A549 (cell line): ENCODE data around the gene MMS19. TPM values are rescaled to one million over a fixed set of nuclear protein-coding genes. Genes with fewer than 3 reads are reported as not detected.

Source experiments
- ATAC-seq, 2 experiments: fragments of 200-7000 bp in 1 of 2; fragments of >200 bp in 1 of 2; cut with Nextera tagmentation in 1 of 2; cut with Tn5 transposase in 1 of 2; 3 replicates each; pipeline versions ENCODE4 v1.8.0 to v1.9.1; 2018 to 2020; ENCODE audit warnings: mild to moderate bottlenecking in 1 of 2, moderate library complexity in 1 of 2
- CTCF ChIA-PET: fragments of 300-600 bp; sonication (Branson Sonifier 250); formaldehyde crosslinking; extraction: SDS; loops from one replicate; lab custom pipeline; 2021; ENCODE audit warnings: antibody characterized with exemption, inconsistent platforms; lab: Yijun Ruan, JAX
- POLR2A ChIA-PET: fragments of 350-600 bp; formaldehyde crosslinking; extraction: SDS; loops from one replicate; lab custom pipeline; 2021; ENCODE audit warnings: antibody characterized with exemption, inconsistent platforms; lab: Yijun Ruan, JAX
- DNase-seq, 2 experiments: peaks; one replicate each; pipeline versions ENCODE4 v3.0.0 to v3.0.0-alpha.2; 2011 to 2016; ENCODE audit warnings: low read depth in 1 of 2, low spot score in 1 of 2
- FAIRE-seq: peaks from 2 replicates; lab custom pipeline; 2011; peaks lifted over from hg19 to GRCh38; lab: Jason Lieb, UNC
- H3K27ac ChIP-seq, 2 experiments: fragments of >200 bp; sonication (Bioruptor Twin); formaldehyde crosslinking; 3 replicates each; pipeline ENCODE4 v1.5.1; 2016 to 2017
- H3K4me1 ChIP-seq: fragments of >200 bp; sonication (Bioruptor Twin); formaldehyde crosslinking; 3 replicates; pipeline ENCODE4 v1.6.1; 2016
- H3K4me2 ChIP-seq: fragments of >200 bp; sonication (Bioruptor Twin); formaldehyde crosslinking; 3 replicates; pipeline ENCODE4 v1.6.1; 2016
- H3K4me3 ChIP-seq: fragments of >200 bp; sonication (Bioruptor Twin); formaldehyde crosslinking; 3 replicates; pipeline ENCODE4 v1.5.1; 2016
- H3K9me3 ChIP-seq: fragments of >200 bp; sonication (Bioruptor Twin); formaldehyde crosslinking; 3 replicates; pipeline ENCODE4 v1.6.1; 2016
- CBX2 ChIP-seq: fragments of 200-600 bp; sonication (generic); IDR thresholded peaks from 2 replicates; pipeline ENCODE4 v1.6.1; 2016; ENCODE audit warnings: low read depth, mild to moderate bottlenecking, borderline replicate concordance
- CHD4 ChIP-seq: fragments of 200-600 bp; sonication (generic); IDR thresholded peaks from 2 replicates; pipeline ENCODE4 v1.6.1; 2016; ENCODE audit warnings: antibody characterized with exemption, mild to moderate bottlenecking, borderline replicate concordance
- EHF ChIP-seq: fragments of 250-450 bp; sonication (Bioruptor Pico); IDR thresholded peaks from 2 replicates; pipeline ENCODE4 v1.5.0; 2020; ENCODE audit warnings: mild to moderate bottlenecking
- EHMT2 ChIP-seq: fragments of 200-600 bp; sonication (generic); IDR thresholded peaks from 2 replicates; pipeline ENCODE4 v1.6.1; 2016; ENCODE audit warnings: antibody characterized with exemption, low read depth, mild to moderate bottlenecking, moderate library complexity
- EP300 ChIP-seq, 2 experiments: fragments of >200 bp; sonication (Bioruptor Twin); formaldehyde crosslinking; IDR thresholded peaks; 2 replicates in 1 of 2; 3 replicates in 1 of 2; pipeline ENCODE4 v1.6.1; 2016 to 2017
- ESRRA ChIP-seq: fragments of 150-350 bp; IDR thresholded peaks from 2 replicates; pipeline ENCODE4 v1.6.1; 2014; ENCODE audit warnings: mild to moderate bottlenecking, low read length, borderline replicate concordance
- FOSB ChIP-seq: fragments of 250-450 bp; sonication (Bioruptor Pico); IDR thresholded peaks from 2 replicates; pipeline ENCODE4 v1.5.0; 2020; ENCODE audit warnings: mild to moderate bottlenecking, moderate library complexity
- FOXS1 ChIP-seq: fragments of 250-450 bp; sonication (Bioruptor Pico); IDR thresholded peaks from 2 replicates; pipeline ENCODE4 v1.5.0; 2020; ENCODE audit warnings: mild to moderate bottlenecking, moderate library complexity
- GATA3 ChIP-seq: IDR thresholded peaks from 2 replicates; pipeline ENCODE4 v1.6.1; 2012; ENCODE audit warnings: borderline replicate concordance
- HEYL ChIP-seq: fragments of 250-450 bp; sonication (Bioruptor Pico); IDR thresholded peaks from 2 replicates; pipeline ENCODE4 v1.8.0; 2021; ENCODE audit warnings: mild to moderate bottlenecking, moderate library complexity
- HMGXB4 ChIP-seq: fragments of 250-450 bp; sonication (Bioruptor Pico); IDR thresholded peaks from 2 replicates; pipeline ENCODE4 v1.5.0; 2021; ENCODE audit warnings: mild to moderate bottlenecking, moderate library complexity, borderline replicate concordance
- JUNB ChIP-seq: fragments of >200 bp; sonication (Bioruptor Twin); formaldehyde crosslinking; IDR thresholded peaks from 2 replicates; pipeline ENCODE4 v1.6.1; 2016
- KDM1A ChIP-seq: fragments of 200-600 bp; sonication (generic); IDR thresholded peaks from 2 replicates; pipeline ENCODE4 v1.6.1; 2016; ENCODE audit warnings: low read depth, mild to moderate bottlenecking
- MAZ ChIP-seq: fragments of 150-350 bp; IDR thresholded peaks from 2 replicates; pipeline ENCODE4 v1.6.1; 2014; ENCODE audit warnings: antibody characterized with exemption, low read depth, low read length, borderline replicate concordance
- MYC ChIP-seq: IDR thresholded peaks from 2 replicates; pipeline ENCODE4 v1.6.1; 2012; ENCODE audit warnings: mild to moderate bottlenecking, inconsistent platforms, low read length, improper control_type of control experiment, borderline replicate concordance
- NPAS2 ChIP-seq: fragments of 250-450 bp; sonication (Bioruptor Pico); IDR thresholded peaks from 2 replicates; pipeline ENCODE4 v1.8.0; 2022; ENCODE audit warnings: mild to moderate bottlenecking, moderate library complexity, borderline replicate concordance
- RAD21 ChIP-seq, 2 experiments: fragments of >200 bp in 1 of 2; sonication (Bioruptor Twin) in 1 of 2; formaldehyde crosslinking in 1 of 2; IDR thresholded peaks in 1 of 2; conservative IDR thresholded peaks in 1 of 2; 2 replicates in 1 of 2; 3 replicates in 1 of 2; pipeline ENCODE4 v1.6.1; 2012 to 2018; ENCODE audit warnings: inconsistent platforms in 1 of 2
- RARB ChIP-seq: fragments of 250-450 bp; sonication (Bioruptor Pico); IDR thresholded peaks from 2 replicates; pipeline ENCODE4 v1.8.0; 2021; ENCODE audit warnings: mild to moderate bottlenecking, moderate library complexity
- REST ChIP-seq: fragments of 200-600 bp; sonication (generic); IDR thresholded peaks from 2 replicates; pipeline ENCODE4 v1.6.1; 2016; ENCODE audit warnings: antibody characterized with exemption, mild to moderate bottlenecking, moderate library complexity
- RFX5 ChIP-seq: fragments of 450-650 bp; IDR thresholded peaks from 2 replicates; pipeline ENCODE4 v1.7.1; 2014; ENCODE audit warnings: antibody characterized with exemption, mild to moderate bottlenecking, moderate library complexity
- RNF2 ChIP-seq: fragments of 200-600 bp; sonication (generic); IDR thresholded peaks from 2 replicates; pipeline ENCODE4 v1.6.1; 2016; ENCODE audit warnings: low read depth, mild to moderate bottlenecking, antibody characterized with exemption, moderate library complexity, borderline replicate concordance
- TFCP2L1 ChIP-seq: fragments of 250-450 bp; sonication (Bioruptor Pico); IDR thresholded peaks from 2 replicates; pipeline ENCODE4 v1.5.0; 2021; ENCODE audit warnings: mild to moderate bottlenecking
- TP53 ChIP-seq: fragments of 250-450 bp; sonication (Bioruptor Pico); IDR thresholded peaks from 2 replicates; pipeline ENCODE4 v1.5.0; 2021; ENCODE audit warnings: mild to moderate bottlenecking, moderate library complexity
- USF2 ChIP-seq: fragments of 450-650 bp; IDR thresholded peaks from 2 replicates; pipeline ENCODE4 v1.6.1; 2014; ENCODE audit warnings: antibody characterized with exemption
- ZFP36 ChIP-seq: fragments of 450-650 bp; IDR thresholded peaks from 2 replicates; pipeline ENCODE4 v1.6.1; 2014; ENCODE audit warnings: borderline replicate concordance; ENCODE audit not compliant: partially characterized antibody
- ZNF302 ChIP-seq: fragments of 250-450 bp; sonication (Bioruptor Pico); IDR thresholded peaks from 2 replicates; pipeline ENCODE4 v1.9.0; 2021; ENCODE audit warnings: inconsistent platforms, mild to moderate bottlenecking, moderate library complexity
- WGBS: methylation state at CpG from one replicate; pipeline ENCODE4 v1.1.6; 2017; ENCODE audit errors: missing lambda C conversion rate; 5-methylcytosine and 5-hydroxymethylcytosine counted together
- polyA plus RNA-seq, 4 experiments: library from polyadenylated mRNA; depleted of rRNA in 3 of 4; stranded (reverse); fragments of >200 nt; fragmentation: RNase III in 1 of 4; extraction: RNeasy Plus Mini Kit Qiagen cat#74134 plus additional on column Dnase treatment in 1 of 4; gene quantifications; 2 replicates in 3 of 4; 3 replicates in 1 of 4; pipeline ENCODE4 v1.2.3, GENCODE V29; 2011 to 2017

Gene MMS19
- polyA plus RNA-seq, 2 of the 4 experiments (the other 2 are of a cell fraction): 60.6 to 65.6 TPM

- Histone ChIP-seq H3K4me2 (0 out of 3 replicates have a peak overlapping the region, but pooled peaks have one; percentile 15), H3K9me3 (no peaks in the 10 kb centered on the region), H3K4me1 (peaks cover 14% of the 10 kb centered on the region; the same call in 2 of the 3 replicates), H3K27ac (no peak overlapping the region), H3K4me3 (no peak overlapping the region)
- no peak for TF ChIP-seq KDM1A
- no peak for TF ChIP-seq MYC
- TF ChIP-seq TP53 (CRISPR knock-in tag): no peak
- TF ChIP-seq FOXS1 (CRISPR knock-in tag): no peak
- TF ChIP-seq RFX5: no peak
- no peak for TF ChIP-seq HEYL (CRISPR knock-in tag)
- no peak for TF ChIP-seq HMGXB4 (CRISPR knock-in tag)
- ChIA-PET POLR2A (no interaction called here), CTCF (interaction anchor here (0.8 to 4.5 kb wide), 9 partner anchors 19 to 111 kb away, joined by 3 to 14 read pairs (median 5); partner anchors contain the start of gene ANKRD2)
- FAIRE-seq (no peak), ATAC-seq (no peak), DNase-seq (no peak)
- WGBS: 74% methylated on average over 10 of the region's 10 CpGs
These were observed 17.2 kb upstream of the MMS19 start for GRCh38 chr10:97515271-97515978.

- no peaks in the 10 kb centered on the region for H3K9me3 ChIP-seq
- FAIRE-seq (no peak), DNase-seq (no peak), ATAC-seq (no peak)
- TF ChIP-seq GATA3: no peak
- peaks cover 14% of the 10 kb centered on the region; the same call in 2 of the 3 replicates for H3K4me1 ChIP-seq
- POLR2A ChIA-PET: no interaction called here
- no peak overlapping the region for H3K4me2 ChIP-seq
- no peak overlapping the region for H3K4me3 ChIP-seq
- no peak overlapping the region for H3K27ac ChIP-seq
- CTCF ChIA-PET: interaction anchor here (1.1 to 4.5 kb wide), 7 partner anchors 20 to 112 kb away, joined by 3 to 14 read pairs (median 5); partner anchors contain the start of gene ANKRD2
- WGBS: 78% methylated on average over 10 of the region's 10 CpGs
These were observed 16.1 kb upstream of the MMS19 start for GRCh38 chr10:97514344-97514743.

- Histone ChIP-seq H3K4me1 (peaks cover 8% of the 10 kb centered on the region; the same call in 2 of the 3 replicates), H3K27ac (no peak overlapping the region), H3K9me3 (no peaks in the 10 kb centered on the region), H3K4me3 (no peak overlapping the region), H3K4me2 (no peak overlapping the region)
- POLR2A ChIA-PET: no interaction called here
- TF ChIP-seq RARB (CRISPR knock-in tag): no peak
- TF ChIP-seq EP300 (IDR thresholded peaks at IDR 0.05): no peak
- TF ChIP-seq MYC: no peak
- no peak for TF ChIP-seq GATA3
- TF ChIP-seq ESRRA: no peak
- no peak for TF ChIP-seq USF2
- TF ChIP-seq MAZ: no peak
- no peak for TF ChIP-seq NPAS2
- TF ChIP-seq EHF (CRISPR knock-in tag): no peak
- TF ChIP-seq RNF2: no peak
- no peak for TF ChIP-seq ZFP36
- TF ChIP-seq EHMT2: no peak
- no peak for TF ChIP-seq CBX2
- TF ChIP-seq TFCP2L1 (CRISPR knock-in tag): no peak
- TF ChIP-seq FOSB (CRISPR knock-in tag): no peak
- no peak for TF ChIP-seq REST
- TF ChIP-seq RAD21 (conservative IDR thresholded peaks at IDR 0.05 in 1 of 2, IDR thresholded peaks at IDR 0.05 in 1 of 2): no peak
- TF ChIP-seq JUNB: no peak
- TF ChIP-seq ZNF302 (CRISPR knock-in tag): no peak
- TF ChIP-seq CHD4: no peak
- WGBS: 100% methylated on average over 1 of the region's 1 CpG
- FAIRE-seq: no peak
- CTCF ChIA-PET: interaction anchor here (0.6 to 4.5 kb wide), 6 partner anchors 9 to 496 kb away, joined by 3 to 14 read pairs (median 4); partner anchors contain the start of gene ANKRD2
- no peak for ATAC-seq
- DNase-seq: no peak
These were observed 14.8 kb upstream of the MMS19 start for GRCh38 chr10:97512993-97513392.
